Keratinocyte (primary cell): ENCODE measurements around the gene TMEM266.

Experiments
- EZH2 ChIP-seq: IDR thresholded peaks from one replicate; pipeline ENCODE4 v1.6.1; 2012; ENCODE audit warnings: inconsistent platforms, mild to moderate bottlenecking, low read length, moderate library complexity
- TF ChIP-seq, protein P1 (sequence below), 3 experiments: IDR thresholded peaks in 1 of 3; conservative IDR thresholded peaks in 1 of 3; optimal IDR thresholded peaks in 1 of 3; 2 replicates in 2 of 3; 3 replicates in 1 of 3; pipeline versions ENCODE3 to v1.5.1; 2011; ENCODE audit warnings: low read length in 3 of 3, mild to moderate bottlenecking in 3 of 3, moderate library complexity in 2 of 3, control low read depth in 1 of 3, inconsistent platforms in 1 of 3; ENCODE audit not compliant: insufficient read depth in 2 of 3; ENCODE audit errors: extremely low read depth in 1 of 3

DNA sequence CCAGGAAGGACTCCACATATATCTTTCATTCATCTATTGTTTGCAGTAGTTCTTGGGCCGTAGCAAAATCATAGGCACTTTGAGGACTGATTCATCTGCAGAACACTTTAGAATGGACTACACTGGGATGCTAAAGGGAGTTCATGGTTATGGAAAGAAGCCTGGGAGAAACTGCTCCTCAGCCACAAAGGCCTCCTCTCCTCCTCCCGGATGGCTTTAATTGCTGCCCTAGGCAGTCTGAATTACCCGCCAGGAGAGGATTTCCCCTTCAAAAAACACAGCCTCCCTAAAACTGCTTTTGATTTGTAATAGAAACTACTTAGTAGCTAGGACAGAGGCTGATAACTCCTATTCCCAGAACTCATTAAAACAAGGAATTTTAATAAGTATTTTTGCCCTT is 4.6 kb downstream of the TMEM266 start:
- TF ChIP-seq, protein P1, sequence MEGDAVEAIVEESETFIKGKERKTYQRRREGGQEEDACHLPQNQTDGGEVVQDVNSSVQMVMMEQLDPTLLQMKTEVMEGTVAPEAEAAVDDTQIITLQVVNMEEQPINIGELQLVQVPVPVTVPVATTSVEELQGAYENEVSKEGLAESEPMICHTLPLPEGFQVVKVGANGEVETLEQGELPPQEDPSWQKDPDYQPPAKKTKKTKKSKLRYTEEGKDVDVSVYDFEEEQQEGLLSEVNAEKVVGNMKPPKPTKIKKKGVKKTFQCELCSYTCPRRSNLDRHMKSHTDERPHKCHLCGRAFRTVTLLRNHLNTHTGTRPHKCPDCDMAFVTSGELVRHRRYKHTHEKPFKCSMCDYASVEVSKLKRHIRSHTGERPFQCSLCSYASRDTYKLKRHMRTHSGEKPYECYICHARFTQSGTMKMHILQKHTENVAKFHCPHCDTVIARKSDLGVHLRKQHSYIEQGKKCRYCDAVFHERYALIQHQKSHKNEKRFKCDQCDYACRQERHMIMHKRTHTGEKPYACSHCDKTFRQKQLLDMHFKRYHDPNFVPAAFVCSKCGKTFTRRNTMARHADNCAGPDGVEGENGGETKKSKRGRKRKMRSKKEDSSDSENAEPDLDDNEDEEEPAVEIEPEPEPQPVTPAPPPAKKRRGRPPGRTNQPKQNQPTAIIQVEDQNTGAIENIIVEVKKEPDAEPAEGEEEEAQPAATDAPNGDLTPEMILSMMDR (optimal IDR thresholded peaks at IDR 0.05 in 1 of 3, IDR thresholded peaks at IDR 0.05 in 1 of 3, conservative IDR thresholded peaks at IDR 0.05 in 1 of 3; ENCODE audit: extremely low read depth in 1 of 3, insufficient read depth in 2 of 3, low read length in 3 of 3), result no peak
- TF ChIP-seq EZH2, result no peak
